ENCODE measurements around the gene SP1.
"Not testable (repeated sequence)": the region's sequence is repeated elsewhere in the genome, so short reads cannot be mapped to it uniquely, and the experiment has no call there.

The SP1 gene

DNA sequence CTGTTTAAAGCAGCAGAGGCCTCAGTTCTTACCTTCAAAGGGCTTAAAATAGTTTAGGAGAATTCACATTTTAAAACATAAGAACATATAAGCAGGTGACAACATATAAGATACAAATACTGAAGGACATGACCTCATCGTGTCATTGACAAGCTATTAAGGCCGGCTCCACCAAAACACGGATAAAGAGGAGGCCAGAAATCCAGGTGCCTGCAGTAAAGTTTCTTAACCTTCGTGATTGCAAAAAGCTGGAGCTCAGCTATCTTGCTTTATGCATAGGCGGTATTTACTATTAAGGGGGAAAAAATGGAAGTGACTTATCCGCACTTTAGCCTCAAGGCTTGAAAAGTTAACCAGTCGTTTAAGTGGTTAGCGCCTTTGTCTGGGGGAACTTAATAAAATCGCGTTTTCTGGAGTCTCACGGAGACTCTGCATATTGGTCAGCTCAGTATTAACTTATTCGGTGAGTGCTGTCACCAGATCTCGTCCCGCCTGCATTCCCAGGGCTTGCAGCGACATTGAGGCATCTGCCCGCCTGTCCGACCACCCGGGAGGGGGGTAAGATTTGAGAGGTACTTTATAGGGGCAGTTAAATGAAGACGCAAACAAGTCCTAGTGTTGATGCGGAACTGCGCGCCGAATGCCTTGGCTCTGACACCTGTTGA is 1.1 kb upstream of the SP1 start:
- TF ChIP-seq, protein P1, sequence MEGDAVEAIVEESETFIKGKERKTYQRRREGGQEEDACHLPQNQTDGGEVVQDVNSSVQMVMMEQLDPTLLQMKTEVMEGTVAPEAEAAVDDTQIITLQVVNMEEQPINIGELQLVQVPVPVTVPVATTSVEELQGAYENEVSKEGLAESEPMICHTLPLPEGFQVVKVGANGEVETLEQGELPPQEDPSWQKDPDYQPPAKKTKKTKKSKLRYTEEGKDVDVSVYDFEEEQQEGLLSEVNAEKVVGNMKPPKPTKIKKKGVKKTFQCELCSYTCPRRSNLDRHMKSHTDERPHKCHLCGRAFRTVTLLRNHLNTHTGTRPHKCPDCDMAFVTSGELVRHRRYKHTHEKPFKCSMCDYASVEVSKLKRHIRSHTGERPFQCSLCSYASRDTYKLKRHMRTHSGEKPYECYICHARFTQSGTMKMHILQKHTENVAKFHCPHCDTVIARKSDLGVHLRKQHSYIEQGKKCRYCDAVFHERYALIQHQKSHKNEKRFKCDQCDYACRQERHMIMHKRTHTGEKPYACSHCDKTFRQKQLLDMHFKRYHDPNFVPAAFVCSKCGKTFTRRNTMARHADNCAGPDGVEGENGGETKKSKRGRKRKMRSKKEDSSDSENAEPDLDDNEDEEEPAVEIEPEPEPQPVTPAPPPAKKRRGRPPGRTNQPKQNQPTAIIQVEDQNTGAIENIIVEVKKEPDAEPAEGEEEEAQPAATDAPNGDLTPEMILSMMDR (IDR thresholded peaks at IDR 0.05; ENCODE audit: control insufficient read depth, extremely low read depth, insufficient read depth), result no peak
- peak overlapping the region; percentile 56 for H3K4me3 ChIP-seq (ENCODE audit: low read depth, low read length)
- DNase-seq (ENCODE audit: low read depth), result no peak

DNA sequence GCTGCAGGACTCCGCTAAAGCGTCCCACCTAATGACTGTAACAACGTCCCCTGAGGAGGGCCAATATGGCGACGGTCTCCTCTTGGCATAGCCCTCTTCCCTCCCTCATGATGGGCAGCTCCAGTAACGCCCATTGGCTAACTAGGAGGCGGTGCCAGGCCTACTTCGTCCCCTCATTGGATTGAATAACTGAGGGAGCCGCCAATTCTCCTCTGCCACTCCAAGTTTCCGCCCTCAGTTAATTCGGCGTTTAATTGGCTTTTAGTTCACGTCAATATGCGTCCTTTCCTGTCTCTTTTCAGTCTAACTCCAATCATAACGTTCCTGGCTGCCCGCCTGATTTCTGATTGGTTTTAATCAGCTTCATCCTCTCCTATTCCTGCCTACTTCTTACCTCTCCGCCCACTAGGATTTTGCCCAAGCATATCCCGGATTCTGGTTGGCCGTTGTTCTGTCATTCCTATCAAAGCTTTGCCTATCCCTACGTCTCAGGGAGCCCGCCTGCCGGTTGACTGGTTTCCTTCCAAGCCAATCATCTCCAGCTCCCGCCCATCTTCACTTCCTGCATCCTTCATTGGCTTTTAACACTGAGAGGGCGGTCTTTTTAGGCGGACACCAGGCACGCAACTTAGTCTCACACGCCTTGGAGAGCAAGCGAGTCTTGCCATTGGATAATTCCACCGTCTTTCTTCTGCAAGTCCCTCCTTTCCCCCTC is 430 bp upstream of the SP1 start:
- peak; percentile 100 for DNase-seq (ENCODE audit: low read depth)
- peak overlapping the region; percentile 56 for H3K4me3 ChIP-seq (ENCODE audit: low read depth, low read length)
- TF ChIP-seq, protein P1 (IDR thresholded peaks at IDR 0.05; ENCODE audit: control insufficient read depth, extremely low read depth, insufficient read depth), result no peak

DNA sequence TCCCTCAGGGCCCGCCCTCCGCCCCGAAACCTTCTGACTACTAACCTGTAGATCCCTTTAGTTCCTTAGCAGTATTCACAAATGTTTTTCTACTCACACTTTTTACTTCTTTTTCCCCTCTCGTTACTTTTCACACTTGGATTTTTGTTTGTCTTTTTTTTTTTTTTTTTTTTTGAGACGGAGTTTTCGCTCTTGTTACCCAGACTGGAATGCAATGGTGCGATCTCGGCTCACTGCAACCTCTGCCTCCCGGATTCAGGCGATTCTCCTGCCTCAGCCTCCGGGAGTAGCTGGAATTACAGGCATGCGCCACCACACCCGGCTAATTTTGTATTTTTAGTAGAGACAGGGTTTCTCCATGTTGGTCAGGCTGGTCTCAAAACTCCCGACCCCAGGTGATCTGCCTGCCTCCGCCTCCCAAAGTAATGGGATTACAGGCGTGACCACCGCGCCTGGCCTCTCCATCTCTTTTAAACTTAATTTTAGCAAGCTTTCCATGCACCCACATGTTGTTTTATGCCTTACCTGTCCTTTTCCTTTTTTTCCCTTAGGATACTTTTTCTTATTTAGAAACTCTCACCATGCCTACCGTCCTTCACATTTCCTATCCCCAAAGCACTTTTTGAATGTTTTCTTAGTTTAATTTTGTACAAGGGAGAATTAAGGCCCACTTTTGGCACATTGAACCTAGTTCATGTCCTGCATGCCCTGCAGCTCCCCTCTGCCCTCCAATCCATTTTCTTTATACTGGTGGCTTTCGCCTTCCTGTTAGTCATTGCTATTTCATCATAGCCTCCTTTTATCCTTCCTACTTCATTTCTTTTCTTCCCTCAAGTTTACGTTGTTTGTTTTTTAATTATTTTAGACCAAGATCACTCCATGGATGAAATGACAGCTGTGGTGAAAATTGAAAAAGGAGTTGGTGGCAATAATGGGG is 1.1 kb downstream of the SP1 start:
- TF ChIP-seq, protein P1 (IDR thresholded peaks at IDR 0.05; ENCODE audit: control insufficient read depth, extremely low read depth, insufficient read depth), result no peak
- H3K4me3 ChIP-seq (ENCODE audit: low read depth, low read length), result peak overlapping the region; percentile 54
- DNase-seq (ENCODE audit: low read depth), result no peak

DNA sequence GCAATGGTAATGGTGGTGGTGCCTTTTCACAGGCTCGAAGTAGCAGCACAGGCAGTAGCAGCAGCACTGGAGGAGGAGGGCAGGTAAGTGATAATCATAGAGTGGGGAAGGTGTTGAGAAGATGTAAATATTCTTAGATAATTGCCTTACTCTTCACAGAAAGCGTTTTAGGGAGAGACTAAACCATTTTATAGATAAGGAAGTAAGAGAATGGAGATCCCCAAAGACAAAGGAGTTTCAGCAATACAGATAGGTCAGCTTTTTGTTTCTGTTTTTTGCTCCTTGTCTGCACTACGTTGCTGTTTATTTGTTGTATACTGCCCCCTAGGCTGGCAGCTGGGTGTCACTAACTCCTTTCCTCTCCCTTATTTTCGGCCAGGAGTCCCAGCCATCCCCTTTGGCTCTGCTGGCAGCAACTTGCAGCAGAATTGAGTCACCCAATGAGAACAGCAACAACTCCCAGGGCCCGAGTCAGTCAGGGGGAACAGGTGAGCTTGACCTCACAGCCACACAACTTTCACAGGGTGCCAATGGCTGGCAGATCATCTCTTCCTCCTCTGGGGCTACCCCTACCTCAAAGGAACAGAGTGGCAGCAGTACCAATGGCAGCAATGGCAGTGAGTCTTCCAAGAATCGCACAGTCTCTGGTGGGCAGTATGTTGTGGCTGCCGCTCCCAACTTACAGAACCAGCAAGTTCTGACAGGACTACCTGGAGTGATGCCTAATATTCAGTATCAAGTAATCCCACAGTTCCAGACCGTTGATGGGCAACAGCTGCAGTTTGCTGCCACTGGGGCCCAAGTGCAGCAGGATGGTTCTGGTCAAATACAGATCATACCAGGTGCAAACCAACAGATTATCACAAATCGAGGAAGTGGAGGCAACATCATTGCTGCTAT is 2.0 kb downstream of the SP1 start:
- peak overlapping the region; percentile 54; the same call in 1 of the 2 replicates for H3K4me3 ChIP-seq (ENCODE audit: low read depth, low read length)
- DNase-seq (ENCODE audit: low read depth), result no peak
- TF ChIP-seq, protein P1 (IDR thresholded peaks at IDR 0.05; ENCODE audit: control insufficient read depth, extremely low read depth, insufficient read depth), result peak; percentile 56

DNA sequence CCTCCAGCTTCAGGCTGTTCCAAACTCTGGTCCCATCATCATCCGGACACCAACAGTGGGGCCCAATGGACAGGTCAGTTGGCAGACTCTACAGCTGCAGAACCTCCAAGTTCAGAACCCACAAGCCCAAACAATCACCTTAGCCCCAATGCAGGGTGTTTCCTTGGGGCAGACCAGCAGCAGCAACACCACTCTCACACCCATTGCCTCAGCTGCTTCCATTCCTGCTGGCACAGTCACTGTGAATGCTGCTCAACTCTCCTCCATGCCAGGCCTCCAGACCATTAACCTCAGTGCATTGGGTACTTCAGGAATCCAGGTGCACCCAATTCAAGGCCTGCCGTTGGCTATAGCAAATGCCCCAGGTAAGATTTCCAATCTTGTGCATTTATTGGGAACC is 3.3 kb downstream of the SP1 start:
- TF ChIP-seq, protein P1 (IDR thresholded peaks at IDR 0.05; ENCODE audit: control insufficient read depth, extremely low read depth, insufficient read depth), result no peak
- no peak for DNase-seq (ENCODE audit: low read depth)
- no peak overlapping the region for H3K4me3 ChIP-seq (ENCODE audit: low read depth, low read length)

DNA sequence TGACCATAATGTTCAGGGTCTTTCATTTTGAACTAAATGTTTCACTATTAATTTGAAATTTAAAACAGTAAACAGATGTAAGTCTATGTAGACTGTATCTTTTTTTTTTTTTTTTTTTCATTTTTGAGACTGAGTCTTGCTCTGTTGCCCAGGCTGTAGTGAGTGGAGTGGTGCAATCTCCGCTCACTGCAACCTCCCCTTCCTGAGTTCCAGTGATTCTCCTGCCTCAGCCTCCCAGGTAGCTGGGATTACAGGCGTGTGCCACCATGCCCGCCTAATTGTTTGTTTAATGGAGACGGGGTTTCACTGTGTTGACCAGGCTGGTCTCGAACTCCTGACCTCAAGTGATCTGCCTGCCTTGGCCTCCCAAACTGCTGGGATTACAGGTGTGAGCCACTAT is 6.4 kb downstream of the SP1 start:
- not testable (repeated sequence) for DNase-seq (ENCODE audit: low read depth); H3K4me3 ChIP-seq (ENCODE audit: low read depth, low read length)

Measured in LNCaP clone FGC (cell line).